Coronary artery (tissue), 2 donors: ENCODE data around the gene CEP131.
A peak's percentile ranks its signal among the peaks of the same experiment; 100 is the strongest.

Experiments used
- DNase-seq: peaks from one replicate; pipeline ENCODE4 v3.0.0-alpha.2; 2017; ENCODE audit warnings: low spot score
- H3K27ac ChIP-seq, 2 donors: fragments of 200-600 bp; sonication (generic); one replicate each; pipeline ENCODE4 v1.5.1; 2016 to 2019
- H3K4me3 ChIP-seq: fragments of 200-600 bp; sonication (generic); 2 replicates; pipeline ENCODE4 v1.5.1; 2016; ENCODE audit warnings: mild to moderate bottlenecking, moderate library complexity
- TF ChIP-seq, protein P1 (sequence below): fragments of 200-600 bp; sonication (generic); IDR thresholded peaks from one replicate; pipeline ENCODE4 v1.5.1; 2019; ENCODE audit warnings: antibody characterized with exemption

Gene CEP131

DNA sequence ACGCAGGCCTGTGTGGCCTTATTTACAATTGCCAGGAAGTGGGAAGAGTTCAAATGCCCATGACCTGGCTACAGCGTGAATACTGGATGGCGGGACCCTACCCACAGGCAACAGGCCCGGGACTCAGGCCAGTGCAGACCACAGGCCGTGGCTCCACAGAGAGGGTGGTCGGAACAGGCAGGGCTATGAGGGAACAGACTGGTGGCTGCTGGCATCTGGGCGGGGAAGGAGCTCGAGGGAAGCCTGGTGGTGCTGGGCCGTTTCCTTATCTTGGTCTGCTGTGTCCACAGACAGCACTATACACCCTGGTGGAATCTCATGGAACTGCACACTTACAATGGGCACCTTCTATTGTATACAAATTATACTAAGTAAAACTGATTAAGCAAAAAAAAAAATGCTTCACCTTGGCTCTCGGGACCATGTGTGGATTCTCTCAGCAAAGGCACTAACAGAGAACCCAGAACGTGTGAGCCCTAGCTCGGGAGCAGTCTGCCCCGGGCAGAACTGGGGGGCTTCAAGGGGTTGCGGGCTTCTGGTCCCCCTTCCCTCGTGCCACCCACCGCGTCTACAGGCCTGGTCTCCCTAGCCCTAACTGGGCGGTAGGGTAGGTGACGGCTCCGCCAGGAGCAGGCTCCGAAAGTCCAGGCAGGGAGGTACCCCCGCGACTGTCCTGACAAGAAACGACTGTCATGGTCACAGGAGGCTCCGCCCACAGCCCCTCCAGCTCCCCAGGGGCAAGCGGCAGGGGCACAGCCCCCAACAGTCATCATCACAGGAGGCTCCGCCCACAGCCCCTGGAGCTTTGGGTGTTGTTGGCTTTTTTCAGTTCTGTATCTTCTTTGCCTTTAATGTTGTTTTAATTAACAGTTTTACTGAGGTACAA lies 21.8 kb downstream of the CEP131 start:
- TF ChIP-seq, protein P1, sequence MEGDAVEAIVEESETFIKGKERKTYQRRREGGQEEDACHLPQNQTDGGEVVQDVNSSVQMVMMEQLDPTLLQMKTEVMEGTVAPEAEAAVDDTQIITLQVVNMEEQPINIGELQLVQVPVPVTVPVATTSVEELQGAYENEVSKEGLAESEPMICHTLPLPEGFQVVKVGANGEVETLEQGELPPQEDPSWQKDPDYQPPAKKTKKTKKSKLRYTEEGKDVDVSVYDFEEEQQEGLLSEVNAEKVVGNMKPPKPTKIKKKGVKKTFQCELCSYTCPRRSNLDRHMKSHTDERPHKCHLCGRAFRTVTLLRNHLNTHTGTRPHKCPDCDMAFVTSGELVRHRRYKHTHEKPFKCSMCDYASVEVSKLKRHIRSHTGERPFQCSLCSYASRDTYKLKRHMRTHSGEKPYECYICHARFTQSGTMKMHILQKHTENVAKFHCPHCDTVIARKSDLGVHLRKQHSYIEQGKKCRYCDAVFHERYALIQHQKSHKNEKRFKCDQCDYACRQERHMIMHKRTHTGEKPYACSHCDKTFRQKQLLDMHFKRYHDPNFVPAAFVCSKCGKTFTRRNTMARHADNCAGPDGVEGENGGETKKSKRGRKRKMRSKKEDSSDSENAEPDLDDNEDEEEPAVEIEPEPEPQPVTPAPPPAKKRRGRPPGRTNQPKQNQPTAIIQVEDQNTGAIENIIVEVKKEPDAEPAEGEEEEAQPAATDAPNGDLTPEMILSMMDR: peak; percentile 40
- Histone ChIP-seq H3K27ac (peak overlapping the region in 1 of 2 donors; percentile 22), H3K4me3 (no peak overlapping the region)
- no peak for DNase-seq

DNA sequence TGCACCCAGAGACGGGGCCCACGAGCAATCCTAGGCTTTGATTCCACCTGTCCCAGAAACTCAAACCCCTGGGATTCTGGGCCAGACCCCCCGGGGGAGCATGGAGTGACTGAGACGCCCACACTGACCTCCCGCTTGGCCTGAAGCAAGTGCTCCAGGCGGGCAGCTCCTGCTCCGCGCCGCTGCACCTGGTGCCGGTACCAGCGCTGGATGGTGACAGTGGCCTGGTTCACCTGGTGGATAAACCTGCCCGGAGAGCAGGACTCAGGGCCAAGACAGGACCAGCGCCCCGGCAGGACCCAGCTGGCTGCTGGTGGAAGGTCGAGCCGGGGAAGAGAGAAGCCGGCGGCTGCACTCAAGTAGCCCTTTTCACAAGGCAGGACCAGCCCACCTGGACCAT lies 22.6 kb downstream of the CEP131 start:
- TF ChIP-seq, protein P1: no peak
- H3K27ac ChIP-seq: no peak overlapping the region

GRCh38 chr17:81199482-81199830 lies 23.3 kb downstream of the CEP131 start:
- Histone ChIP-seq H3K27ac (no peak overlapping the region), H3K4me3 (no peak overlapping the region)
- TF ChIP-seq, protein P1: no peak
- DNase-seq: no peak

More for the DNA sequence above, 22.6 kb downstream of the CEP131 start:
- DNase-seq: no peak
- H3K4me3 ChIP-seq: no peak overlapping the region

DNA sequence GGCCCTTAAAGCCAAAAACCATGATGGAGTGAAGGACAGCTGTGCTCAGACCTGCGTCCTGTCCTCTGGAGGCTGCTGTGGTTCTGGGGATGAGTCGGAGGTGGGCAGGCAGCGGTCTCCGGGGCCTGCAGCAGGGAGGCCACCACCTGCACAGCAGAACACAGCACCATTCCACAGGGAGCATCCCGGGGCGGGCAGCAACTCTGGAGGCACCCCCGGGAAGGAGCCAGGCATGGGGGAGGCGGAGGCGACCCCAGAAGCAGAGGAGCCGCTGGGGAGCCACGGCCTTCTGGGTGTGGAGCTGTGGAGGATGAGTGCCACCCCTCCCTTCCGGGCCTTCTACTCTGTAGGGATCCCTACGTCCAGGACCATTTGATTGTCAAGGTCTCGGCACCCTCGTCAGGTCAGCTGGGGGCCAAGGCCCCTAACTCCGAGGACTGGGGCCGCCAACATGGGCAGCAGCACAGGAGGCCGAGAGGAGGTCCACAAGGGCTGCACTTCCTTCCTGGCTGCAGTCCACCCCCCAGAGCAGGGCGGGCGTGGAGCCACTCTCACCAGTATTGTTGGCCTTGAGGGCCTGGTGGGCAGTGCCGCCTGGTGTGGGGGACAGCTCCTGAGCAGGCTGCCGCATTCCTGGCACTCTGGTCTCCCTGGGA lies 23.8 kb downstream of the CEP131 start:
- Histone ChIP-seq H3K4me3 (no peak overlapping the region), H3K27ac (no peak overlapping the region)
- DNase-seq: no peak
- TF ChIP-seq, protein P1: no peak

DNA sequence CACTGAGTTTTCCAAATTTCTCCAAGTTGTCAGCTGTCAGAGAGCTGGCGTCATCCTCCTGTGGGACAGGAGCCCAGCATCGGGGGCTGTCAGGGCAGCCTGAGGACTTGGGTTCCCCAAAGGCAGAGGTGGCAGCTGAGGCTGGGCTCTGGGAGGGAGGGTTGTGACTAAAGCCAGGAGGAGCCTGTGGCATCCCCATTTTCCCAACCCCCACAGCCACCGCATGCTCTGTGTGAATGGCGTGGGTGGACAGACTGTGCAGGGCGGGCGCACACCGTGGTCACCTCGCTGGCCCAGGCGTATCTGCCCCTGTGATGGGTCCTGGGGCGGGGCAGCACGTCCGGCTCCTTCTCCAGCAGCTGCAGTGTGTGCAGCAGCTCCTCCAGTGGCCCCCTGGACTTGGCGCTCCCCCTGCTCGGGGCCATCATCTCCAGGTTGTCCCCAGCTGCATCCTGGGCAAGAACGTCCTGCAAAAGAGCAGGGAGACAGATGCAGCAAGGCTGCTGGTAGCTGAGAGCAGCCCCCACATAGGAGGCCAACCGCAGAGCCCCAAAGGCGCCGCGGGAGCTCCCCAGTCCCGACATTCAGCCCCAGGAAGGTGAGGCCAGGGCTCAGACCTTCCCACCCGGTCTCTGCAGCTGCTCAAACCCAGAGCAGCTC lies 24.8 kb downstream of the CEP131 start:
- DNase-seq: no peak
- TF ChIP-seq, protein P1: no peak
- no peak overlapping the region for H3K4me3 ChIP-seq
- no peak overlapping the region for H3K27ac ChIP-seq

GRCh38 chr17:81197409-81197795 lies 25.4 kb downstream of the CEP131 start:
- H3K27ac ChIP-seq: no peak overlapping the region
- DNase-seq: no peak
- TF ChIP-seq, protein P1: no peak
- no peak overlapping the region for H3K4me3 ChIP-seq
